Measurements from ENCODE around the gene DPYSL5. TPM values are rescaled to one million over a fixed set of nuclear protein-coding genes. Genes with fewer than 3 reads are reported as not detected.

DPYSL5 gene
- total and polyA plus RNA-seq, 7 experiments from 2014 or later: not detected

DNA sequence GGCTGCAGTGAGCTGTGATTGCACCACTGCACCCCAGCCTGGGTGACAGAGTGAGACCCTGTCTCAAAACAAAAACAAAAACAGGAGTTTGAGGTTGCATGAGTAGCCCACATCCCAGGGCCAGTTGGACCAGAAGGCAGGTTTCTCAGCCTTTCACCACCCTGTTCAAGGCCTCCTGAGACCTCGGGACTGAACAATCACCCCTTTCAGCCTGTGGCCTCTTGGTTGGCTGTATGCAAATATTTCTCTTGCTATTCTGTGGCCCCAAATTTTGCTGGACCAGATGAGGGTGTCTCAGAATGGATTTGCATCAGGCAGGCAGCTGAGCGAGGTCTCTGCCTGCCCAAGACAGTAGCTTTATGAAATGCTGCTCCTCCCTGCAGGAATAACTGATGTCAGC is 56.9 kb downstream of the DPYSL5 start:
- Histone ChIP-seq H3K9me3 (ENCODE audit: control insufficient read depth in 2 of 3, low read length in 3 of 3) (no peaks in the 10 kb centered on the region), H3K4me1 (ENCODE audit: control insufficient read depth in 2 of 2, insufficient read depth in 2 of 2, low read length in 2 of 2) (no peaks in the 10 kb centered on the region), H3K4me3 (ENCODE audit: low read length) (no peak overlapping the region), H3K27ac (ENCODE audit: low read depth, low read length) (no peak overlapping the region), H3K27me3 (ENCODE audit: control insufficient read depth in 2 of 2, insufficient read depth in 2 of 2, low read length in 2 of 2) (no peaks in the 10 kb centered on the region), H3K36me3 (ENCODE audit: control insufficient read depth in 2 of 3, insufficient read depth in 3 of 3, low read length in 3 of 3) (no peaks in the 10 kb centered on the region)
- DNase-seq (no peak), ATAC-seq (no peak)
- Mint-ChIP-seq H3K4me1 (no peaks in the 10 kb centered on the region), H3K36me3 (no peaks in the 10 kb centered on the region), H3K27me3 (peaks cover 4 to 19% (median 6%) of the 10 kb centered on the region in 5 donors), H3K9me3 (no peaks in the 10 kb centered on the region), H3K27ac (no peak overlapping the region), H3K4me3 (no peak overlapping the region)
- CTCF ChIA-PET: no interaction called here
- intact Hi-C loops (cut with micrococcal nuclease): no loop called here
- POLR2A ChIA-PET: no interaction called here

DNA sequence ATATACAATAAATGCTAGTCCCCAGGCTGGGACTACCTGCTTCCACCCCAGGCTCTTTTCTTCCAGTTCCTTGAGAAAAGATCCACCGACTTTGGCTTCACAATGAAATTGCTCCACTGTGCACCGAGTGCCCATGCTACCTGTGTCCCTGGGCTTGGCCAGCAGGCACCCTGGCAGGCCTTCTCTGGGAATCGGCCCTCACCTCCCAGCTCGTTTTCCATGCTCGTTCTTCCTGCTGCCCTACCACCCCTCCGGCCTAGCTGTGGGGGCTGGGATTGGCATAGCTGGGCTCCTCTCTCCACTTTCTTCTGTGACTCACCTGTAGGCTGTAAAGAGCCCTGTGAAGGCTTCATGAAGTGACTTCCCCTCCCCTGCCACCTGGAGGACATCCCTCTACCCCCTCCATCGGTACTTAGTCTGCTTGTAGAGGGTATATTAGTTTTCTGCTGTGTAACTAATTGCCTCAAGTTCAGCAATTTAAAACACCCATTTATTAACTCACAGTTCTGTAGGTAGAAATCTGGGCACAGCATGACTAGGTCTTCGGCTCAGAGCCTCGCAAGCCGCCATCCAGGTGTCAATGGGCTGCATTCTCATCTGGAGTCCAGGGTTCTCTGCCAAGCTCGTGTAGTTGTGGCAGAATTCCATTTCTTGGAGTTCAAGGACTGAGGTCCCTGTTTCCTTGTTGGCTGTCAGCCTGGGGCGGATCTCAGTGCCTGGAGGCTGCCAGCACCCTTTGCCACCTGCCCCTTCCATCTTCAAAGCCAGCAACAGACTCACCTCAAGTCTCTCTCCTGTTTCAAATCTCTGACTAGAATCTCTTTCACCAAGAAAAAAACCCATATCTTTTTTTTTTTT is 57.6 kb downstream of the DPYSL5 start:
- Mint-ChIP-seq H3K27ac (no peak overlapping the region), H3K9me3 (no peaks in the 10 kb centered on the region), H3K36me3 (no peaks in the 10 kb centered on the region), H3K4me1 (no peaks in the 10 kb centered on the region), H3K4me3 (no peak overlapping the region), H3K27me3 (peaks cover 6 to 25% (median 6%) of the 10 kb centered on the region in 5 donors)
- ChIA-PET POLR2A (no interaction called here), CTCF (no interaction called here)
- Histone ChIP-seq H3K4me3 (ENCODE audit: low read length) (no peak overlapping the region), H3K9me3 (ENCODE audit: control insufficient read depth in 2 of 3, low read length in 3 of 3) (no peaks in the 10 kb centered on the region), H3K4me1 (ENCODE audit: control insufficient read depth in 2 of 2, insufficient read depth in 2 of 2, low read length in 2 of 2) (no peaks in the 10 kb centered on the region), H3K36me3 (ENCODE audit: control insufficient read depth in 2 of 3, insufficient read depth in 3 of 3, low read length in 3 of 3) (no peaks in the 10 kb centered on the region), H3K27ac (ENCODE audit: low read depth, low read length) (no peak overlapping the region), H3K27me3 (ENCODE audit: control insufficient read depth in 2 of 2, insufficient read depth in 2 of 2, low read length in 2 of 2) (no peaks in the 10 kb centered on the region)
- ATAC-seq (no peak), DNase-seq (no peak)
- intact Hi-C loops (cut with micrococcal nuclease): no loop called here

DNA sequence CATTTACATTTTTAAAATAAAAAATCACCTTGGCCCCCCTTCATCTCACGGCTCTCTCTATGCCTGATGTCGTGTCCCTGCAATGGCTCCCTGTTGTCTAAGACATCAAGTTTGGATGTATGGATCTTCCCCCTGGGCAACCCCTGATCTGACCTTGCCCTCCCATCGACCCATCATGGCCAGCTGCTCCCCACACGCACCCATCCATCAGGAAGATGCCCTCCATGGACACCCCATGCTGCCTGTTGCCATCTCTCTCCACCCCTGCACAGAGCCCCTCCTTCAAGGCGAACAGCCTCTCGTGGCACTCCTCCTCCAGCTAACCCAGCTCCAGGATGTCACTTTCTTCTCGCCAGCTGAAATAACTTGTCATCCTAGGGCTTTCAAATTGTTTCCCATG is 59.5 kb downstream of the DPYSL5 start:
- Mint-ChIP-seq H3K36me3 (no peaks in the 10 kb centered on the region), H3K4me3 (no peak overlapping the region), H3K4me1 (no peaks in the 10 kb centered on the region), H3K9me3 (no peaks in the 10 kb centered on the region), H3K27me3 (peaks cover 6 to 26% (median 17%) of the 10 kb centered on the region in 5 donors), H3K27ac (no peak overlapping the region)
- no peak for ATAC-seq
- no peaks in the 10 kb centered on the region for H3K4me1 ChIP-seq (ENCODE audit: control insufficient read depth in 2 of 2, insufficient read depth in 2 of 2, low read length in 2 of 2)
- ChIA-PET POLR2A (no interaction called here), CTCF (interaction anchor here (0.7 kb wide), 1 partner anchor 848 kb away, joined by 3 read pairs; no protein-coding TSS in a partner anchor)
- no peaks in the 10 kb centered on the region for H3K27me3 ChIP-seq (ENCODE audit: control insufficient read depth in 2 of 2, insufficient read depth in 2 of 2, low read length in 2 of 2)
- no peak for DNase-seq
- H3K27ac ChIP-seq (ENCODE audit: low read depth, low read length): no peak overlapping the region
- H3K36me3 ChIP-seq (ENCODE audit: control insufficient read depth in 2 of 3, insufficient read depth in 3 of 3, low read length in 3 of 3): no peaks in the 10 kb centered on the region
- H3K9me3 ChIP-seq (ENCODE audit: control insufficient read depth in 2 of 3, low read length in 3 of 3): no peaks in the 10 kb centered on the region
- H3K4me3 ChIP-seq (ENCODE audit: low read length): no peak overlapping the region
- intact Hi-C loops (cut with micrococcal nuclease): no loop called here

DNA sequence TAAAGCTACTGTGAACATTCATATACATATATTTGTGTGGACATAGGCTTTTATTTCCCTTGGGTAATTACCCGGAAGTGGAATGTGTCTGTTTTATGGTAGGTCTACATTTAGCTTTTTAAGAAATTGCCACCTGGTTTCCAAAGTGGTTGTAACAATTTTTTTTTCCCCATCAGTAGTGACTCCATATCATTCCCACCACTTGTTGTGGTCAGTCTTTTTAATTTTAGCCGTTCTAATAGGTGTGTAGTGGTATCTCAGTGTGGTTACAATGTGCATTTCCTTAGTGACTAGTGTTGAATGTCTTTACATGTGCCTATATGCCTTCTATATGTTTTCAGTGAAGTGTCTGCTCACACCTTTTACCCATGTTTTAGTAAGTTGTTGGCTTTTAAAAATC is 62.2 kb downstream of the DPYSL5 start:
- no peak overlapping the region for H3K27ac ChIP-seq (ENCODE audit: low read depth, low read length)
- H3K9me3 Mint-ChIP-seq: no peaks in the 10 kb centered on the region
- H3K36me3 ChIP-seq (ENCODE audit: control insufficient read depth in 2 of 3, insufficient read depth in 3 of 3, low read length in 3 of 3): no peaks in the 10 kb centered on the region
- no peak for ATAC-seq
- H3K4me1 ChIP-seq (ENCODE audit: control insufficient read depth in 2 of 2, insufficient read depth in 2 of 2, low read length in 2 of 2): no peaks in the 10 kb centered on the region
- no peaks in the 10 kb centered on the region for H3K27me3 ChIP-seq (ENCODE audit: control insufficient read depth in 2 of 2, insufficient read depth in 2 of 2, low read length in 2 of 2)
- CTCF ChIA-PET: interaction anchor here (0.6 kb wide), 1 partner anchor 30 kb away, joined by 5 read pairs; no protein-coding TSS in a partner anchor
- no peak overlapping the region for H3K4me3 Mint-ChIP-seq
- H3K27me3 Mint-ChIP-seq: peaks cover 6 to 29% (median 21%) of the 10 kb centered on the region in 5 donors
- no peak overlapping the region for H3K27ac Mint-ChIP-seq
- H3K36me3 Mint-ChIP-seq: no peaks in the 10 kb centered on the region
- POLR2A ChIA-PET: no interaction called here
- H3K4me3 ChIP-seq (ENCODE audit: low read length): no peak overlapping the region
- no peaks in the 10 kb centered on the region for H3K4me1 Mint-ChIP-seq
- no peak for DNase-seq
- H3K9me3 ChIP-seq (ENCODE audit: control insufficient read depth in 2 of 3, low read length in 3 of 3): no peaks in the 10 kb centered on the region
- intact Hi-C loops (cut with micrococcal nuclease): no loop called here

DNA sequence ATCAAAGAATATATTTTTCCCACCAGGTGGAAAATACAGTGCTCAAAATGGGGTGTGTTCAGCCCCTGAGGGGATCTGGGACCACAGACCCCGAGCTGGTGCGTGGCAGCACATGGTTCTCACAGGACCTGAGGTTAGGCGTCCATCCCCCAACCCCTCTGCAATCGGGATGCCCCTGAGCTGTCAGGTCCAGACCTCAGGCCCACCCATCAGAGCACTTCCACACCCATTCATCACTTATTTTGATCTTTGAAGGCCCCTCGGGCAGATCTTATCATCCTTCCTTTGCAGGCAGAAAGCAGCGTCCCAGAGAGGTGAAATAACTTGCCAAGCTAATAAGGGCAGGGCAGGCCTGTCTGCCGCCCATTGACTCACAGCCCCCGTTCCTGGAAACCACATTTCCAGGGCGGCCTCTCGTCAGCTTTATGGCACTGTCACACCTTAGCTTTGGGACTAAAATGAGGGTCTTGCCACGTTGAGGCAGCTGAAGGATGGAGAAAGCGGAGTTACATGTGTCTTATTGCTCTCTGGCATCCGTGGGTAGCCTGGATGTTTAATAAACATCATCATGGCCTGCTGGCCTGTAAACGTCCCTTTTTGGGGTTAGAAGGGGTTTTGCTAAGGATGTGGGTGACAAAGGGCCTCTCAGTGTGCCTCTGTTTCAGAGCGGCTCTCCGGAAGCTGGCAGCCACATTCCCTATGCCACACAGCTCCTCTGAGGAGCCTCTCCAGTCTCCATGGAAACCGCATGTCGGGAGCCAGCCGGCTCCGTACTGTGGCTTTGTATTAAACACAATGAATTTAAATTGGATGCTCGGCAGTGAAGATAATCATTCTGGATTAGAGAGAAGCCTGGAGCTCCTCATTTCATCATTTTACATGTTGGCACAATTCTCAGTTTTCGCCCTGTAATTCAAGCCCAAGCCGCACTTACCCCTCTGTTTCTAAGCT is 64.3 kb downstream of the DPYSL5 start:
- Histone ChIP-seq H3K9me3 (ENCODE audit: control insufficient read depth in 2 of 3, low read length in 3 of 3) (no peaks in the 10 kb centered on the region), H3K27me3 (ENCODE audit: control insufficient read depth in 2 of 2, insufficient read depth in 2 of 2, low read length in 2 of 2) (no peaks in the 10 kb centered on the region), H3K36me3 (ENCODE audit: control insufficient read depth in 2 of 3, insufficient read depth in 3 of 3, low read length in 3 of 3) (no peaks in the 10 kb centered on the region), H3K27ac (ENCODE audit: low read depth, low read length) (no peak overlapping the region), H3K4me3 (ENCODE audit: low read length) (no peak overlapping the region), H3K4me1 (ENCODE audit: control insufficient read depth in 2 of 2, insufficient read depth in 2 of 2, low read length in 2 of 2) (no peaks in the 10 kb centered on the region)
- CTCF ChIA-PET: no interaction called here
- no peaks in the 10 kb centered on the region for H3K36me3 Mint-ChIP-seq
- DNase-seq: no peak
- no peak overlapping the region for H3K27ac Mint-ChIP-seq
- no peaks in the 10 kb centered on the region for H3K4me1 Mint-ChIP-seq
- ATAC-seq: no peak
- peaks cover 6 to 29% (median 21%) of the 10 kb centered on the region in 5 donors for H3K27me3 Mint-ChIP-seq
- H3K9me3 Mint-ChIP-seq: no peaks in the 10 kb centered on the region
- intact Hi-C loops (cut with micrococcal nuclease): no loop called here
- H3K4me3 Mint-ChIP-seq: no peak overlapping the region
- POLR2A ChIA-PET: no interaction called here

DNA sequence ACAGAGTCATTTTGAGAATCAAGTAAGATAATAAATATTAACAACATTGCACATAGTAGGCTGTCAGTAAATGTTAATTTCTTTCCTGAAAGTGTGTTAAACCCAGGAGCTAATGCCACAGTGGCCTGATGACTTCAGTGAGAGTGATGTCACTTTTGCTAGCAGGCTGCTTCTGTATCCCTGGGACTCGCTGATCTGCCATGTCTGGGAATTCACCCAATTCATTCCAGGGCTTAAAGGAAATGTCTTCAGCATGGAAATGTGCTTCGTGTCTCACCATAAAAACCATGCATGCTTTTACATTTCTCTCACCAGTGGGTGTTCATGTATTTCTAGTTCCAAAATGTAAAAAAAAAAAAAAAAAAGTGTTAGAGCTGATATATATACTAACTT is 65.7 kb downstream of the DPYSL5 start:
- ATAC-seq: no peak
- H3K4me1 ChIP-seq (ENCODE audit: control insufficient read depth in 2 of 2, insufficient read depth in 2 of 2, low read length in 2 of 2): no peaks in the 10 kb centered on the region
- ChIA-PET POLR2A (no interaction called here), CTCF (no interaction called here)
- no peak overlapping the region for H3K27ac Mint-ChIP-seq
- H3K27me3 ChIP-seq (ENCODE audit: control insufficient read depth in 2 of 2, insufficient read depth in 2 of 2, low read length in 2 of 2): no peaks in the 10 kb centered on the region
- H3K9me3 ChIP-seq (ENCODE audit: control insufficient read depth in 2 of 3, low read length in 3 of 3): no peaks in the 10 kb centered on the region
- H3K4me1 Mint-ChIP-seq: no peaks in the 10 kb centered on the region
- DNase-seq: no peak
- H3K9me3 Mint-ChIP-seq: no peaks in the 10 kb centered on the region
- H3K4me3 Mint-ChIP-seq: no peak overlapping the region
- no peak overlapping the region for H3K27ac ChIP-seq (ENCODE audit: low read depth, low read length)
- no peak overlapping the region for H3K4me3 ChIP-seq (ENCODE audit: low read length)
- no peaks in the 10 kb centered on the region for H3K36me3 ChIP-seq (ENCODE audit: control insufficient read depth in 2 of 3, insufficient read depth in 3 of 3, low read length in 3 of 3)
- peaks cover 0 to 24% (median 17%) of the 10 kb centered on the region in 5 donors for H3K27me3 Mint-ChIP-seq
- intact Hi-C loops (cut with micrococcal nuclease): no loop called here
- H3K36me3 Mint-ChIP-seq: no peaks in the 10 kb centered on the region
